Measurements from ENCODE around the gene ACTN3. TPM values are rescaled to one million over a fixed set of nuclear protein-coding genes. Genes with fewer than 3 reads are reported as not detected.
"Not testable (repeated sequence)": the region's sequence is repeated elsewhere in the genome, so short reads cannot be mapped to it uniquely, and the experiment has no call there.

The ACTN3 gene
- total RNA-seq, 2 experiments from 2014 or later = 0.07 TPM; not detected in 1

DNA sequence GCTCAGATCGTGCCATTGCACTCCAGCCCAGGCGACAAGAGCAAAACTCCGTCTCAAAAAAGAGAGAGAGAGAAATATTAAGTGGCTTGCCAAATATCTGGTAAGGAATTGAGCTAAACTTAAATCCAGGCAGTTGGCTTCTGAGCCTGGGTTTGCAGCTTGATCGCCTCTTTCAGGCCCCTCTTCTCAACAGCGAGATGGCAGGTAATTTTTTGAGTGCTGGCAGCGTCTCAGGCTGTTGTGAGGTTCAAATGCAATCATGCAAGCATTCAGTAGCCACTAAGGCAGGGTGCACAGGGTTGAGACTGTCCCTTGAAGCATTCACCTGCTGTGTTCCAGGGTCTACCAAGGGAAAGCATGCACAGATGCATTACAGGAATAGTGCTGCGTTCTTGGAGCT is 22.4 kb downstream of the ACTN3 start:
- H3K36me3 Mint-ChIP-seq (ENCODE audit: low read depth) = no peaks in the 10 kb centered on the region
- peaks cover 8% of the 10 kb centered on the region for H3K4me1 Mint-ChIP-seq (ENCODE audit: low read depth)
- intact Hi-C loops (cut with micrococcal nuclease) = no loop called here
- no peaks in the 10 kb centered on the region for H3K27me3 Mint-ChIP-seq (ENCODE audit: low read depth)
- CTCF ChIA-PET = interaction anchor here (0.8 to 1.7 kb wide), 3 partner anchors 8 to 23 kb away, joined by 3 to 9 read pairs (median 5); partner anchors contain the start of genes ACTN3 and ZDHHC24
- no peak overlapping the region for H3K4me3 Mint-ChIP-seq
- no peak for DNase-seq
- H3K9me3 Mint-ChIP-seq = no peaks in the 10 kb centered on the region
- no peak overlapping the region for H3K27ac Mint-ChIP-seq

DNA sequence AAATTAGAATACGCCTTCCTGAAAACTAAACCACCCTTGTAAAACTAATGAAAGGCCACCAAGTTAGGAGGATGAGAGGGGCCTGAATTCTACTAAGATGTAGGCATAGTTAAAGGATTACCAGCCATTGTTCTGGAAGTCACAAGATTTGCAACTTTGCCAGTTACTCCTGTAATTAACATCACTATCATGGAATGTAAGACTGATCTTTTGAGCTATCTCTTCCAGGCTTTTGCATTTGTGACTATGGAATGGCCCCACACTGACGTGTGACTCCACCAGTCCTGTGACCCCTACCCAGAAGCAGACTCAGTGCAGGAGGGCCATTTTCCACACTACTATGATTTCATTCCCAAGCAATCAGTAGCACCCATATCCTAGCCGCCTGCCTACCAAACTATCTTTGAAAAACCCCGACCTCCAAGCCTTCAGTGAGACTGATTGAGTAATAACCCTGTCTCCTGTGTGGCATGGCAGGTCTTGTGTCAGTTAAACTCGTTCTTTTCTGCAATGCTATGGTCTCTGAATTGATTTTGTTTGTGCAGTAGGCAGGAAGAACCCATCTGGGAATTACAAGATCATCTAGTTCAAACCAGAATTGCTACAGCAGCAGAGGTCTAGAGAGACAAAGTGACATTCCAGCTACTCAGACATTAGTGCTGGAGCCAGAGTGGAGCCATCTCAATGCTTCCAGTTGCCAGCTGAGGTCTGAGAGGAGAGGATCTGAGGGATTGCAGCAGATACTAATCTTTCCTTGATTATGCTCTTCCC is 23.6 kb downstream of the ACTN3 start:
- Mint-ChIP-seq H3K4me3 (no peak overlapping the region), H3K27me3 (ENCODE audit: low read depth) (no peaks in the 10 kb centered on the region), H3K9me3 (no peaks in the 10 kb centered on the region), H3K4me1 (ENCODE audit: low read depth) (peaks cover 8% of the 10 kb centered on the region), H3K27ac (no peak overlapping the region), H3K36me3 (ENCODE audit: low read depth) (no peaks in the 10 kb centered on the region)
- intact Hi-C loops (cut with micrococcal nuclease) = no loop called here
- CTCF ChIA-PET = interaction anchor here (0.7 to 1.4 kb wide), 4 partner anchors 15 to 108 kb away, joined by 3 to 5 read pairs (median 3); partner anchors contain the start of genes ACTN3 and ZDHHC24
- no peak for DNase-seq

DNA sequence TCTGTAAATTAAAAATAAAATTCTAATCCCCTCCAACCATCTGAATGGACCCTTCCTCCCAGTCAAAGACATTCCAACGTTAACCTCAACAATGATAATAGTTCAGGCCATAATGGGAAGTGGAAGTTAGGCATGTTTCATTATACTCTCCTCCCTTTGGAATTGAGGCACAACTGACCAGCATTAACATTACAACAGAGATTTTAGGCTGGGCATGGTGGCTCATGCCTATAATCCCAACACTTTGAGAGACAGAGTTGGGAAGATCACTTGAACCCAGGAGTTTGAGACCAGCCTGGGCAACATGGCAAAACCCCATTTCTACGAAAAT is 24.1 kb downstream of the ACTN3 start:
- Mint-ChIP-seq H3K4me3 (no peak overlapping the region), H3K9me3 (no peaks in the 10 kb centered on the region), H3K36me3 (ENCODE audit: low read depth) (no peaks in the 10 kb centered on the region), H3K27me3 (ENCODE audit: low read depth) (no peaks in the 10 kb centered on the region), H3K27ac (no peak overlapping the region), H3K4me1 (ENCODE audit: low read depth) (peaks cover 8% of the 10 kb centered on the region)
- CTCF ChIA-PET = interaction anchor here (0.5 to 1.4 kb wide), 3 partner anchors 108 to 603 kb away, joined by 3 to 4 read pairs (median 3); no protein-coding TSS in a partner anchor
- no peak for DNase-seq
- intact Hi-C loops (cut with micrococcal nuclease) = no loop called here

DNA sequence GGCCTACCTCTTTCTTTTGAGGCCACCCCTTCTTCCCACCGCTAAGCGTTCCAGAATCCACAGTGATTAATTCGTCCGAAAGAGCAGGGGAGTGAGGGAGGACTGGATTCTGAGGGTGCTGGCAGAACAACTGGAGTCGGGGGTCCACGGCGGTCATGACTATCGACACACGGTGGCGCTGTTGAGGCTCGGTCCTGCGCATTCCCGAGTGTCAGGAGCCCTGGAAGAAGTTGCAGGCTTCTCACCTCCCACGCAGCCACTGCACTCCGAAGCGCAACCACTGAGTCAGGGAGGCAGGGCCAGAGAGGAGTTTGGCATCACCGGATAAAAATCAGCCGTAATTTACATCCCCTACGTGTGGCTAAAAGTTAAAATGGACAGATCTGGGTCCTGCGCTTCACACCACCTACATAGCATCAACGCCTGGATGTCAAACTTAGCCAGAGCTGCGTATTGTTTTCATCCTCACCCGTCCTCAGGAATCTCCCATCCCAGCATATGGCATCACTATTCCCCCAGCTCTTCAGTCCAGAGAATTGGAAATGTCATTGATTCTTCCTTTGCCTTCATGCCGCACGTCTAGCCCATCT is 32.4 kb downstream of the ACTN3 start:
- CTCF ChIA-PET = interaction anchor here (1.0 to 5.6 kb wide), 4 partner anchors 16 to 193 kb away, joined by 3 to 95 read pairs (median 6); partner anchors contain the start of gene RBM4B
- peaks cover 5% of the 10 kb centered on the region for H3K9me3 Mint-ChIP-seq
- no peak overlapping the region for H3K4me3 Mint-ChIP-seq
- H3K27ac Mint-ChIP-seq = no peak overlapping the region
- H3K36me3 Mint-ChIP-seq (ENCODE audit: low read depth) = no peaks in the 10 kb centered on the region
- intact Hi-C loops (cut with micrococcal nuclease) = loop anchor here (1.0 to 2.0 kb wide), 2 partner anchors 99 to 256 kb away; no protein-coding TSS in a partner anchor
- peak; percentile 89 for DNase-seq
- no peaks in the 10 kb centered on the region for H3K27me3 Mint-ChIP-seq (ENCODE audit: low read depth)
- H3K4me1 Mint-ChIP-seq (ENCODE audit: low read depth) = peaks cover 14% of the 10 kb centered on the region

DNA sequence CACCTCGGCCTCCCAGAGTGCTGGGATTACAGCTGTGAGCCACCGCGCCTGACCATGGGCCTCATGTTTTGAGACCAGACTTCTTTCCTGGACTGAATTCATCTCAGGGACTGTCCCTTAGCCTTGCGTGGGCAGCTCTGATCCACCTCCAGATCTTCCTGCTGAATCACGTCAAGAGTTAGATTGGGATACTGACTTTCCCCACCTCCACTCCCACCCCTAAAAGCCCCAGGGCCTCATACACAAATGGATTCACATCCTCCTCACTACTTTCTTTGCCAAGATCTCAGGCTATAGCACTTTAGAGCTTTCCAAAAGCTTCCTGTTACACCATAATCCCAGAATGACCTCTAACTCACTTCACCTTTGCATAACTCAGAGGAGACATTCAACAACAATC is 34.1 kb downstream of the ACTN3 start:
- CTCF ChIA-PET = interaction anchor here (0.7 to 5.6 kb wide), 8 partner anchors 11 to 192 kb away, joined by 3 to 95 read pairs (median 4); partner anchors contain the start of genes CCDC87, CCS, RBM4 and RBM4B
- no peaks in the 10 kb centered on the region for H3K36me3 Mint-ChIP-seq (ENCODE audit: low read depth)
- no peaks in the 10 kb centered on the region for H3K27me3 Mint-ChIP-seq (ENCODE audit: low read depth)
- H3K27ac Mint-ChIP-seq = no peak overlapping the region
- peaks cover 14% of the 10 kb centered on the region for H3K4me1 Mint-ChIP-seq (ENCODE audit: low read depth)
- intact Hi-C loops (cut with micrococcal nuclease) = no loop called here
- peaks cover 5% of the 10 kb centered on the region for H3K9me3 Mint-ChIP-seq
- DNase-seq = no peak
- no peak overlapping the region for H3K4me3 Mint-ChIP-seq

DNA sequence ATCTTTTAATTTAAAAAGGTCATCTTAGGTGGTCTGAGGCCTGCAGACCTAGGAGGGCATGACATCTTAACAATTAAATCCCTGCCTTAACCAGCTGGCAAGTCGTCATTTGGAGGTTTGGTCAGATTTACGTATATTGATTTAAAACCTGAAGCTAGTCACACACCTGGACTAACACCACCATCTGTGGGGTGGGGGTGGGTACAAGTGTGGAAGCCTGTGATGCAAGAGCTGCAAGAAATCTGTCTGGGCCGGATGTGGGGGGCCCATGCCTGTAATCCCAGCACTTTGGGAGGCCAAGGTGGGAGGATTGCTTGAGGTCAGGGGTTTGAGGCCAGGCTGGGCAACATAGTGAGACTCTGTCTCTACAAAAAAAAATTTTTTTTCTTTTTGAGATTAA is 34.6 kb downstream of the ACTN3 start:
- CTCF ChIA-PET = interaction anchor here (1.0 to 5.6 kb wide), 6 partner anchors 11 to 193 kb away, joined by 3 to 95 read pairs (median 4); partner anchors contain the start of genes CCDC87, CCS, RBM4 and RBM4B
- H3K4me1 Mint-ChIP-seq (ENCODE audit: low read depth) = peaks cover 14% of the 10 kb centered on the region
- H3K36me3 Mint-ChIP-seq (ENCODE audit: low read depth) = no peaks in the 10 kb centered on the region
- intact Hi-C loops (cut with micrococcal nuclease) = no loop called here
- H3K27me3 Mint-ChIP-seq (ENCODE audit: low read depth) = no peaks in the 10 kb centered on the region
- no peak overlapping the region for H3K4me3 Mint-ChIP-seq
- no peak overlapping the region for H3K27ac Mint-ChIP-seq
- no peak for DNase-seq
- H3K9me3 Mint-ChIP-seq = peaks cover 5% of the 10 kb centered on the region

DNA sequence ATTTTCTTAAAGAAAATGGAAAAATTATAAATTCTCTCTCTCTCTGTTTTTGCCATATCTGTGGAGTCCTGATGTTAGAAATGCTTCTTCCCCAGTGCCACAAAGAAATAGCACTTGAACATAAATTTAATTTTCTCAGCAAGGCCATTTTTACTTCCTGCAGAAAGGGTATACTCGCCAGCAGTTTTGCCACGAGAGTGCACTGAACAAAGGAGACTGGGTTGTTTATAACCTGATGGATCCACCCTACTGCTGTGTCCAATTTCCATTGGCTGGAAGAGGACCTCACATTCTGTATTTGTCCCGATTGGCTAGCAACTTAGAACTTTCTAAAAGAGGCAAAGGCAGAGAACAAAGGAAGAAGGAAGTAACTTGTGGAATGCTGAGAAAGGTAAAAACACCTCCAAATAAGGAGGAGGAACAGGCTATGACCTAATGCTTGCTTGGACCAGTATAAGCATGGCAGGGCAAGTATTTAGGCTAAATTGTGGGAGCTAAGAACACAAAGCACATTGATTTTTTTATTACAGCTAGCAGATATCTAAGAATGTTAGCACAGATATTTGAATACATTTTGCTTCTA is 36.0 kb downstream of the ACTN3 start:
- H3K27me3 Mint-ChIP-seq (ENCODE audit: low read depth); H3K27ac Mint-ChIP-seq; DNase-seq; H3K9me3 Mint-ChIP-seq; H3K4me3 Mint-ChIP-seq; H3K36me3 Mint-ChIP-seq (ENCODE audit: low read depth); intact Hi-C loops (cut with micrococcal nuclease): not testable (repeated sequence)
- CTCF ChIA-PET = interaction anchor here (2.2 kb wide), 1 partner anchor 96 kb away, joined by 9 read pairs; the partner anchor contains the start of gene RBM4B
- peaks cover 14% of the 10 kb centered on the region for H3K4me1 Mint-ChIP-seq (ENCODE audit: low read depth)

DNA sequence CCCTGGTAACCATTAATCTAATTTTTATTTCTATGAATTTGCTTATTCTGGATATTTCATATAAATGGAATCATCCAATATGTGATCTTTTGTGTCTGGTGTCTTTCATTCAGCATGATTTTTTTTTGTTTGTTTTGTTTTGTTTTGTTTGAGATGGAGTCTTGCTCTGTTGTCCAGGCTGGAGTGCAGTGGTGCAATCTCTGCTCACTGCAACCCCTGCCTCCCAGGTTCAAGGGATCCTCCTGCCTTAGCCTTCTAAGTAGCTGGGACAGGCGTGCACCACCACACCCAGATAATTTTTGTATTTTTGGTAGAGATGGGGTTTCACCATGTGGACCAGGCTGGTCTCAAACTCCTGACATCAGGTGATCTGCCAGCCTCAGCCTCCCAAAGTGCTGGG is 38.7 kb downstream of the ACTN3 start:
- H3K4me3 Mint-ChIP-seq; H3K4me1 Mint-ChIP-seq (ENCODE audit: low read depth); H3K36me3 Mint-ChIP-seq (ENCODE audit: low read depth); H3K27me3 Mint-ChIP-seq (ENCODE audit: low read depth); intact Hi-C loops (cut with micrococcal nuclease); DNase-seq; H3K27ac Mint-ChIP-seq; H3K9me3 Mint-ChIP-seq: not testable (repeated sequence)
- CTCF ChIA-PET = interaction anchor here (0.6 to 1.1 kb wide), 2 partner anchors 8 to 95 kb away, joined by 3 to 4 read pairs; no protein-coding TSS in a partner anchor

DNA sequence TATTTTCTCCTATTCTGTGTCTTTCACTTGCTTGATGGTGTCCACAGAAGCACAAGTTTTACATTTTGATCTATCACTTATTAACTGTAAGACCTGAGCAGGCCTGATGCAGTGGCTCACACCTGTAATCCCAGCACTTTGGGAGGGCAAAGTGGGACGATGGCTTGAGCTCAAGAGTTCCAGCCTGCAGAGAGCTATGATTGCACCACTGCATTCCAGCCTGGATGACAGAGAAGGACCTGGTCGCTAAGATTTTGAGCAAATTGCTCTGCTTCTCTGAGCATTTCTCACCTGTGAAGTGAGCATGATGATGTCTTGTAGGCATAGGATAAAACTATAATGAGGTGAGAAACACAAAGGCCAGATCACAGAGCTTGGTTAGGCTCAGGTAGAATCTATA is 39.4 kb downstream of the ACTN3 start:
- H3K36me3 Mint-ChIP-seq (ENCODE audit: low read depth) = no peaks in the 10 kb centered on the region
- H3K4me3 Mint-ChIP-seq = no peak overlapping the region
- no peak for DNase-seq
- H3K4me1 Mint-ChIP-seq (ENCODE audit: low read depth) = peaks cover under 1% of the 10 kb centered on the region
- CTCF ChIA-PET = interaction anchor here (1.1 kb wide), 1 partner anchor 9 kb away, joined by 4 read pairs; no protein-coding TSS in a partner anchor
- no peak overlapping the region for H3K27ac Mint-ChIP-seq
- H3K9me3 Mint-ChIP-seq = peaks cover 5% of the 10 kb centered on the region
- intact Hi-C loops (cut with micrococcal nuclease) = no loop called here
- no peaks in the 10 kb centered on the region for H3K27me3 Mint-ChIP-seq (ENCODE audit: low read depth)

DNA sequence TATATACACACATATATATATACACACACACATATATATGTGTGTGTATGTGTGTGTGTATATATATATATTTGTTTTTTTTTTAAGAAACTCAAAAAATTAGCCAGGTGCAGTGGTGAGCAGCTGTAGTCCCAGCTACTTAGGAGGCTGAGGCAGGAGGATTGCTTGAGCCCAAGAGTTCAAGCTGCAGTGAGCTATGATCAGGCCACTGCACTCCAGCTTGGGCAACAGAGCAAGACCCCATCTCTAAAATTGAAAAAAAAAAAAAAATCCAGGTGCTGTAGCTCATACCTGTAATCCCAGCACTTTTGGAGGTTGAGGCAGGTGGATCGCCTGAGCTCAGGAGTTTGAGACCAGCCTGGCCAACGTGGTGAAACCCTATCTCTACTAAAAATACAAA is 42.6 kb downstream of the ACTN3 start:
- DNase-seq; H3K4me3 Mint-ChIP-seq; H3K27ac Mint-ChIP-seq; H3K9me3 Mint-ChIP-seq; H3K27me3 Mint-ChIP-seq (ENCODE audit: low read depth); H3K36me3 Mint-ChIP-seq (ENCODE audit: low read depth); intact Hi-C loops (cut with micrococcal nuclease): not testable (repeated sequence)
- H3K4me1 Mint-ChIP-seq (ENCODE audit: low read depth) = peaks cover 15% of the 10 kb centered on the region
- CTCF ChIA-PET = interaction anchor here (0.6 to 0.8 kb wide), 3 partner anchors 14 to 63 kb away, joined by 3 to 5 read pairs (median 3); no protein-coding TSS in a partner anchor

DNA sequence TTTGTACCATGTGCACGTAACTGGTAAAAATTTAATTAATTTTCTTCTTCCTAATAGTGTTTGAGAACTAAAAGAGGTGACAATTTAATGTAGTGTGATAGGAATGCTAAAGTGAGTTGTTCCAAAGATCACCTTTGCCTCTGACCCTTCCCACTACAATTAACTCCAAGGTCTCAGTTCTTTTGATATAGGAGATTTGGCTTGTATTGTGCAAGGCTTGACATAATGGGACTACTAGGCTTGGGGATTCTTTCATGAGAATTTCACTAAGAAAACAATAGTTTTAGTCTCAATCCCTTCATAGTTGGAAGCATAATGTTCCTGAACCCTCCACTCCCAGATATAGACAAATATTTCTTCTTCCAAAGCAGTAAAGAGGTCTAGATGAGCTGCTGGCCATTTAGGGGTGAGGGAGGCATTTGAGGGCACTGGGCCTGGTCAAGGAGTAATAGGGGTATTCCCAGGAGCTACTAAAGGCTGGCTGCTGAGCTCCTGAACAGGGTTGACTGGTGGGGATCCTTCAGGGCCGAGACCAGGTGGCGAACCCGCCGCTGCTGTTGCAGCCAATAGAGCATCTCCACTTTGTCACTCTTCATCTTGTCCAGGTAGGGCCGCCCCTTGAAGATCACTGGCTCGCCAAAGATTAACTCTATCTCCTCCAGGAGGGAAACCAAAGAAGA is 43.4 kb downstream of the ACTN3 start:
- H3K27ac Mint-ChIP-seq = no peak overlapping the region
- intact Hi-C loops (cut with micrococcal nuclease) = no loop called here

More for the DNA sequence above, 43.4 kb downstream of the ACTN3 start:
- no peak for DNase-seq
- no peak overlapping the region for H3K4me3 Mint-ChIP-seq
- H3K4me1 Mint-ChIP-seq (ENCODE audit: low read depth) = peaks cover 21% of the 10 kb centered on the region
- H3K9me3 Mint-ChIP-seq = no peaks in the 10 kb centered on the region
- CTCF ChIA-PET = interaction anchor here (0.6 to 1.7 kb wide), 6 partner anchors 12 to 189 kb away, joined by 3 to 6 read pairs (median 4); partner anchors contain the start of gene RBM4B
- H3K27me3 Mint-ChIP-seq (ENCODE audit: low read depth) = no peaks in the 10 kb centered on the region
- H3K36me3 Mint-ChIP-seq (ENCODE audit: low read depth) = peaks cover 5% of the 10 kb centered on the region

All from activated naive CD4-positive, alpha-beta T cell treated with anti-CD3 and anti-CD28 coated beads for 36 hours (primary cell).